Measurements from ENCODE around the gene PHAX.

DNA sequence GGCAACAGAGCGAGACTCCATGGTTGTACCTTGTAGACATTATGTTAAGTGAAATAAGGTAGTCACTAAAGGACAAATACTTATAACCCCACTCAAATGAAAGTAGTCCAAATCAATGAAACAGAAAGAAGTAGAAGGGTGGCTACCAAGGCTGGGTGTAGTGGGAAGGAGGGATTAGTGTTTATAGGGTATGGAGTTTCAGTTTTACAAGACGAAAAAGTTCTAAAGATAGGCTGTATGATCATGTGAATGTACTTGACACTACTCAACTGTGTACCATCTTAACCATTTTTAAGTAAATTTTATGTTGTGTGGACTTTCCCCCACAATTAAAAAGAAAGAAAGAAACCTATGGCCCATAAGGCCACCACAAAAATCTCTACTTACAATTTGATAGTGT, 37.9 kb upstream of the PHAX start:
- TF ChIP-seq POLR2AphosphoS5 (IDR thresholded peaks at IDR 0.05; ENCODE audit: borderline replicate concordance, low read depth, low read length): no peak
- no peak for TF ChIP-seq EZH2 (IDR thresholded peaks at IDR 0.05)
- no peak for TF ChIP-seq FOXP2 (optimal IDR thresholded peaks at IDR 0.05; ENCODE audit: control extremely low read depth, extremely low read length, insufficient read depth)
